Neuronal stem cell (in vitro differentiated cells): ENCODE data around the gene SYNE1.

Experiments
- DNase-seq: peaks from one replicate; pipeline ENCODE4 v3.0.0-alpha.2; 2013; ENCODE audit warnings: low spot score
- H2AFZ ChIP-seq: one replicate; pipeline ENCODE4 v1.6.1; 2013; ENCODE audit warnings: mild to moderate bottlenecking, low read length, inconsistent platforms
- H2AK5ac ChIP-seq: 2 replicates; pipeline ENCODE4 v1.6.1; 2013; ENCODE audit warnings: low read depth, mild to moderate bottlenecking, inconsistent platforms, low read length, moderate library complexity, mixed read lengths
- H2BK120ac ChIP-seq: 2 replicates; pipeline ENCODE4 v1.6.1; 2013; ENCODE audit warnings: low read depth, mild to moderate bottlenecking, inconsistent platforms, low read length, moderate library complexity, mixed read lengths
- H2BK12ac ChIP-seq: one replicate; pipeline ENCODE4 v1.6.1; 2013; ENCODE audit warnings: low read length, inconsistent platforms
- H2BK15ac ChIP-seq: 2 replicates; pipeline ENCODE4 v1.6.1; 2013; ENCODE audit warnings: mild to moderate bottlenecking, low read length, inconsistent platforms, mixed read lengths
- H2BK5ac ChIP-seq: one replicate; pipeline ENCODE4 v1.6.1; 2013; ENCODE audit warnings: inconsistent platforms, mild to moderate bottlenecking, low read length, moderate library complexity
- H3K14ac ChIP-seq: one replicate; pipeline ENCODE4 v1.6.1; 2013; ENCODE audit warnings: low read length, inconsistent platforms
- H3K18ac ChIP-seq: 2 replicates; pipeline ENCODE4 v1.6.1; 2013; ENCODE audit warnings: low read length, inconsistent platforms
- H3K23ac ChIP-seq: 2 replicates; pipeline ENCODE4 v1.6.1; 2013; ENCODE audit warnings: low read depth, mild to moderate bottlenecking, mixed read lengths, low read length, inconsistent platforms; ENCODE audit not compliant: poor library complexity
- H3K27ac ChIP-seq: replicated peaks from 3 replicates; pipeline ENCODE4 v1.5.1; 2013; ENCODE audit warnings: low read length, inconsistent platforms
- H3K27me3 ChIP-seq, 3 experiments: 2 replicates each; pipeline ENCODE4 v1.6.1; 2013; ENCODE audit warnings: low read length in 3 of 3, mild to moderate bottlenecking in 2 of 3, inconsistent platforms in 1 of 3, low read depth in 1 of 3, mixed read lengths in 1 of 3, moderate library complexity in 1 of 3; ENCODE audit not compliant: control insufficient read depth in 3 of 3, insufficient read depth in 3 of 3
- H3K36me3 ChIP-seq, 2 donors: replicated peaks in 1 of 2; 2 replicates each; pipeline ENCODE4 v1.6.1; 2013; ENCODE audit warnings: low read length in 2 of 2; ENCODE audit not compliant: control insufficient read depth in 2 of 2, insufficient read depth in 2 of 2
- H3K4ac ChIP-seq: 2 replicates; pipeline ENCODE4 v1.6.1; 2013; ENCODE audit warnings: inconsistent platforms, mild to moderate bottlenecking, low read length, moderate library complexity
- H3K4me1 ChIP-seq, 2 donors: 1 replicate in 1 of 2; 2 replicates in 1 of 2; pipeline ENCODE4 v1.6.1; 2013; ENCODE audit warnings: low read length in 2 of 2, low read depth in 1 of 2; ENCODE audit not compliant: control insufficient read depth in 2 of 2, insufficient read depth in 1 of 2
- H3K4me2 ChIP-seq: one replicate; pipeline ENCODE4 v1.6.1; 2013; ENCODE audit warnings: mild to moderate bottlenecking, low read length, inconsistent platforms; ENCODE audit not compliant: insufficient read depth, poor library complexity, severe bottlenecking
- H3K4me3 ChIP-seq, 2 donors: 2 replicates each; pipeline ENCODE4 v1.5.1; 2013; ENCODE audit warnings: low read length in 2 of 2, mild to moderate bottlenecking in 2 of 2, inconsistent platforms in 1 of 2, moderate library complexity in 1 of 2
- H3K79me1 ChIP-seq: one replicate; pipeline ENCODE4 v1.6.1; 2013; ENCODE audit warnings: low read depth, mild to moderate bottlenecking, inconsistent platforms, low read length, moderate library complexity
- H3K9ac ChIP-seq: one replicate; pipeline ENCODE4 v1.6.1; 2013; ENCODE audit warnings: mild to moderate bottlenecking, low read depth, low read length, inconsistent platforms; ENCODE audit not compliant: poor library complexity
- H3K9me3 ChIP-seq, 2 donors: replicated peaks in 1 of 2; 2 replicates each; pipeline versions ENCODE3 to v1.6.1; 2013; ENCODE audit warnings: low read length in 2 of 2, mild to moderate bottlenecking in 2 of 2, inconsistent platforms in 1 of 2, low read depth in 1 of 2, mixed read lengths in 1 of 2, moderate library complexity in 1 of 2; ENCODE audit not compliant: control insufficient read depth in 2 of 2, insufficient read depth in 1 of 2
- H4K8ac ChIP-seq: one replicate; pipeline ENCODE4 v1.6.1; 2013; ENCODE audit warnings: low read depth, mild to moderate bottlenecking, inconsistent platforms, low read length, moderate library complexity
- H4K91ac ChIP-seq: one replicate; pipeline ENCODE4 v1.6.1; 2013; ENCODE audit warnings: low read length, low read depth, mild to moderate bottlenecking, inconsistent platforms; ENCODE audit not compliant: poor library complexity
- WGBS, 2 donors: extraction: QIAGEN DNeasy Blood & Tissue Kit; methylation state at CpG; one replicate each; pipeline ENCODE4 v1.1.7; 2013; ENCODE audit warnings: missing lambda C conversion rate in 2 of 2, mixed read lengths in 1 of 2; ENCODE audit not compliant: insufficient read length in 2 of 2, insufficient replicate concordance in 1 of 2; ENCODE audit errors: extremely low coverage in 2 of 2; 5-methylcytosine and 5-hydroxymethylcytosine counted together

The SYNE1 gene

DNA sequence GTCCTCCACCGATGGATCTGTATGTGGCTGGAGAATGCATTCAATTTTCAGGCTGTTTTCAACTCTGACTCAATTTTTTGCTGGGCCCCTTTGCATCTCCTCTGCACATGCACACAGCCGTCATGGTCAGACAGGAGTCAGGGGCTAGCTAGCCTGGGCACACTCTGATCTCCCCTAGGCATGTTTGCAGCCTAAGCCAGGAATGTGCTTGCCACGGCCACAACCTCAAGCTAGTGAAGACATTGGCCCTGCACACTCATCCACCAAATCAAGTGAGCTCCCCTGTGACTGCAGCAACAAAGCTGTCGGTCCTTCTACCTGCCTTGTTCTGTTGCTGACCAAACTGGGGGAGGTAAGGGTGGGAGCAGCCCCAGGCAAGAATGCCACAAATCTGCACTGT lies 529.2 kb downstream of the SYNE1 start:
- peak overlapping the region; percentile 57 for H3K9ac ChIP-seq
- no peaks in the 10 kb centered on the region for H3K79me1 ChIP-seq
- no peak overlapping the region for H2BK15ac ChIP-seq
- H3K4me1 ChIP-seq: peaks cover 8 to 10% of the 10 kb centered on the region in 2 donors
- peak overlapping the region; percentile 22 for H3K23ac ChIP-seq
- no peak overlapping the region for H2AK5ac ChIP-seq
- H3K4me3 ChIP-seq: peak overlapping the region in 1 of 2 donors; percentile 66
- H3K14ac ChIP-seq: no peak overlapping the region
- no peak overlapping the region for H3K4ac ChIP-seq
- H4K91ac ChIP-seq: no peak overlapping the region
- no peak overlapping the region for H4K8ac ChIP-seq
- H3K27me3 ChIP-seq: no peaks in the 10 kb centered on the region
- no CpG with 5 or more reads among the region's 4 CpGs for WGBS, 2 donors
- no peak overlapping the region for H2BK5ac ChIP-seq
- H2BK12ac ChIP-seq: no peak overlapping the region
- DNase-seq: no peak
- no peak overlapping the region for H3K4me2 ChIP-seq
- H3K18ac ChIP-seq: peak overlapping the region; percentile 20
- no peak overlapping the region for H2AFZ ChIP-seq
- H2BK120ac ChIP-seq: no peak overlapping the region
- no peaks in the 10 kb centered on the region for H3K9me3 ChIP-seq
- no peak overlapping the region for H3K27ac ChIP-seq
- no peaks in the 10 kb centered on the region for H3K36me3 ChIP-seq

DNA sequence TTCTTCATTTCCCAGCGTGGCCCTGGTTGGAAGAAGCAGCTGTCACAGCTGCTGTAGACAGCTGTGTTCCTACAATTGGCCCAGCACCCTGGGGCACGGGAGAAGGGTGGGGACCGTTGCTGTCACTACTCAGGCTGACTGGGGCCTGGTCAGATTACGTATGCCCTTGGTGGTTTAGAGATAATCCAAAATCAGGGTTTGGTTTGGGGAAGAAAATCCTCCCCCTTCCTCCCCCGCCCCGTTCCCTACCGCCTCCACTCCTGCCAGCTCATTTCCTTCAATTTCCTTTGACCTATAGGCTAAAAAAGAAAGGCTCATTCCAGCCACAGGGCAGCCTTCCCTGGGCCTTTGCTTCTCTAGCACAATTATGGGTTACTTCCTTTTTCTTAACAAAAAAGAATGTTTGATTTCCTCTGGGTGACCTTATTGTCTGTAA lies 537.0 kb downstream of the SYNE1 start:
- no peak for DNase-seq
- H3K4me3 ChIP-seq: no peak overlapping the region
- no peak overlapping the region for H3K27ac ChIP-seq

DNA sequence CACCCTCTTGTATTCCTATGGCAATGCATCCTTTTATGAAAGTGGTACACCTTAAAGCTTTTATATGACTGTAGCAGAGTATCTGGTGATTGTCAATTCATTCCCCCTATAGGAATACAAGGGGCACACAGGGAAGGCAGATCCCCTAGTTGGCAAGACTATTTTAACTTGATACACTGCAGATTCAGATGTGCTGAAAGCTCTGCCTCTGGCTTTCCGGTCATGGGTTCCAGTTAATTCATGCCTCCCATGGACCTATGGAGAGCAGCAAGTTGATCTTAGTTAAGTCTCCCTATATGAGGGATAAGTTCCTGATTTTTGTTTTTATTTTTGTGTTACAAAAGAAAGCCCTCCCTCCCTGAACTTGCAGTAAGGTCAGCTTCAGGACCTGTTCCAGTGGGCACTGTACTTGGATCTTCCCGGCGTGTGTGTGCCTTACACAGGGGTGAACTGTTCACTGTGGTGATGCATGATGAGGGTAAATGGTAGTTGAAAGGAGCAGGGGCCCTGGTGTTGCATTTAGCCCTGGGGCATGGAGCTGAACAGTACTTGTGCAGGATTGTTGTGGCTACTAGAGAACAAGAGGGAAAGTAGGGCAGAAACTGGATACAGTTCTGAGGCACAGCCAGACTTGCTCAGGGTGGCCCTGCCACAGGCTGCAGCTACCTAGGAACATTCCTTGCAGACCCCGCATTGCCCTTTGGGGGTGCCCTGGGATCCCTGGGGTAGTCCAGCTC lies 537.5 kb downstream of the SYNE1 start:
- no peak overlapping the region for H3K27ac ChIP-seq
- no peak overlapping the region for H3K14ac ChIP-seq

More for the DNA sequence above, 537.0 kb downstream of the SYNE1 start:
- Histone ChIP-seq H2AFZ (peak overlapping the region; percentile 46), H2BK120ac (no peak overlapping the region), H2BK12ac (no peak overlapping the region), H3K27me3 (no peaks in the 10 kb centered on the region), H2BK5ac (no peak overlapping the region), H3K14ac (no peak overlapping the region), H3K9ac (no peak overlapping the region), H3K4me1 (peaks cover 10 to 13% of the 10 kb centered on the region in 2 donors), H3K9me3 (no peaks in the 10 kb centered on the region), H3K18ac (no peak overlapping the region), H3K79me1 (no peaks in the 10 kb centered on the region), H2AK5ac (no peak overlapping the region), H3K4me2 (no peak overlapping the region), H3K36me3 (no peaks in the 10 kb centered on the region), H3K23ac (peak overlapping the region; percentile 16), H4K8ac (no peak overlapping the region), H3K4ac (no peak overlapping the region), H4K91ac (no peak overlapping the region), H2BK15ac (no peak overlapping the region)
- WGBS, 2 donors: no CpG with 5 or more reads among the region's 7 CpGs

DNA sequence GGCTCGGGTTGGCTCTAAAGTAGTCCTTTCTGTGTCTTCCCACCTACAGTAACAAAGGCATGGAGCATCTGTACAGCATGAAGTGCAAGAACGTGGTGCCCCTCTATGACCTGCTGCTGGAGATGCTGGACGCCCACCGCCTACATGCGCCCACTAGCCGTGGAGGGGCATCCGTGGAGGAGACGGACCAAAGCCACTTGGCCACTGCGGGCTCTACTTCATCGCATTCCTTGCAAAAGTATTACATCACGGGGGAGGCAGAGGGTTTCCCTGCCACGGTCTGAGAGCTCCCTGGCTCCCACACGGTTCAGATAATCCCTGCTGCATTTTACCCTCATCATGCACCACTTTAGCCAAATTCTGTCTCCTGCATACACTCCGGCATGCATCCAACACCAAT lies 538.5 kb downstream of the SYNE1 start:
- H4K8ac ChIP-seq: no peak overlapping the region
- H4K91ac ChIP-seq: no peak overlapping the region
- H3K9ac ChIP-seq: no peak overlapping the region
- peak overlapping the region; percentile 72 for H2BK120ac ChIP-seq
- no peaks in the 10 kb centered on the region for H3K27me3 ChIP-seq
- peaks cover 3 to 5% of the 10 kb centered on the region in 2 donors for H3K4me1 ChIP-seq
- H3K4ac ChIP-seq: no peak overlapping the region
- no peak overlapping the region for H3K14ac ChIP-seq
- WGBS, 2 donors: no CpG with 5 or more reads among the region's 14 CpGs
- H3K27ac ChIP-seq: no peak overlapping the region
- no peak overlapping the region for H2BK12ac ChIP-seq
- no peak overlapping the region for H3K23ac ChIP-seq
- H3K4me3 ChIP-seq: no peak overlapping the region
- H2AK5ac ChIP-seq: no peak overlapping the region
- no peaks in the 10 kb centered on the region for H3K79me1 ChIP-seq
- no peak overlapping the region for H3K18ac ChIP-seq
- no peak overlapping the region for H2BK15ac ChIP-seq
- DNase-seq: no peak
- no peak overlapping the region for H2AFZ ChIP-seq
- no peak overlapping the region for H3K4me2 ChIP-seq
- no peaks in the 10 kb centered on the region for H3K36me3 ChIP-seq
- H2BK5ac ChIP-seq: no peak overlapping the region
- H3K9me3 ChIP-seq: no peaks in the 10 kb centered on the region

More for the DNA sequence above, 537.5 kb downstream of the SYNE1 start:
- Histone ChIP-seq H4K8ac (no peak overlapping the region), H3K36me3 (no peaks in the 10 kb centered on the region), H3K79me1 (no peaks in the 10 kb centered on the region), H3K4me3 (no peak overlapping the region), H3K4ac (no peak overlapping the region), H3K18ac (peak overlapping the region; percentile 42), H2BK15ac (no peak overlapping the region), H3K9me3 (no peaks in the 10 kb centered on the region), H2BK120ac (no peak overlapping the region), H3K27me3 (no peaks in the 10 kb centered on the region), H3K4me1 (peaks cover 7 to 8% of the 10 kb centered on the region in 2 donors), H2BK12ac (no peak overlapping the region), H3K23ac (peak overlapping the region; percentile 16), H3K4me2 (no peak overlapping the region), H2AFZ (peak overlapping the region; percentile 46), H2BK5ac (no peak overlapping the region), H2AK5ac (no peak overlapping the region), H3K9ac (no peak overlapping the region), H4K91ac (no peak overlapping the region)
- WGBS, 2 donors: no CpG with 5 or more reads among the region's 4 CpGs
- DNase-seq: no peak
